GM12891 (cell line): ENCODE results near the gene EXOG.

Source experiments
- PAX5 ChIP-seq: IDR thresholded peaks from 2 replicates; pipeline ENCODE4 v1.6.1; 2011; ENCODE audit warnings: low read length, moderate library complexity, mild to moderate bottlenecking; ENCODE audit not compliant: insufficient read depth, severe bottlenecking
- POLR2A ChIP-seq: IDR thresholded peaks from 2 replicates; pipeline ENCODE4 v1.6.1; 2011; ENCODE audit warnings: low read depth, low read length, control low read depth
- POLR2AphosphoS5 ChIP-seq: IDR thresholded peaks from 2 replicates; pipeline ENCODE4 v1.6.1; 2011; ENCODE audit warnings: low read depth, low read length, control low read depth
- POU2F2 ChIP-seq: IDR thresholded peaks from 2 replicates; pipeline ENCODE4 v1.6.1; 2011; ENCODE audit warnings: low read depth, mild to moderate bottlenecking, control low read depth, low read length, moderate library complexity
- SPI1 ChIP-seq: IDR thresholded peaks from 2 replicates; pipeline ENCODE4 v1.6.1; 2011; ENCODE audit warnings: low read depth, low read length, control low read depth
- TAF1 ChIP-seq: IDR thresholded peaks from 2 replicates; pipeline ENCODE4 v1.6.1; 2011; ENCODE audit warnings: low read depth, low read length, control low read depth

DNA sequence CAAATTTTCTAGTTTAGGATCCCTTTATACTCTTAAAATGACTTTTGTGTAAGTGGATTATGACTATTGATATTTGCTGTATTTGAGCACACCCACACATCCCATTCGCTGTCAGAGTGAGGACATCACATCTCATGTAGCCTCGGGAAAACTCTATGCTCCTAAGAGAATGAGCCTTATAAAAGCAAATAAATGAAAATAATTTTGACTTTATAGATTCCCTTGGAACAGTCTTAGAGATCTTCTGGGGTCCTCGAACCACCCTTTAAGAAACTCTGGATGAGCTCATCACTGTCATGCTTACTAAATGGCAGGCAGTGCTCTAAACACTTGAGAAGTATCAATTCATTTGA is 16.1 kb upstream of the EXOG start:
- TF ChIP-seq TAF1: no peak
- no peak for TF ChIP-seq POLR2AphosphoS5
- no peak for TF ChIP-seq POLR2A
- no peak for TF ChIP-seq SPI1
- TF ChIP-seq POU2F2: no peak
- no peak for TF ChIP-seq PAX5
